ENCODE results near the gene ASIP. TPM values are rescaled to one million over a fixed set of nuclear protein-coding genes. Genes with fewer than 3 reads are reported as not detected.
"Not testable (repeated sequence)": the region's sequence is repeated elsewhere in the genome, so short reads cannot be mapped to it uniquely, and the experiment has no call there.

ASIP gene
- total RNA-seq, 1 donor from 2014 or later = not detected

GRCh38 chr20:34295284-34295683 lies 54.1 kb downstream of the ASIP start:
- H3K4me1 Mint-ChIP-seq (ENCODE audit: unreplicated experiment) = no peaks in the 10 kb centered on the region
- H3K27me3 Mint-ChIP-seq (ENCODE audit: unreplicated experiment) = no peaks in the 10 kb centered on the region
- H3K4me3 Mint-ChIP-seq (ENCODE audit: unreplicated experiment) = no peak overlapping the region
- H3K36me3 Mint-ChIP-seq (ENCODE audit: unreplicated experiment) = peaks cover 31% of the 10 kb centered on the region
- H3K27ac Mint-ChIP-seq (ENCODE audit: unreplicated experiment) = no peak overlapping the region
- DNase-seq (ENCODE audit: extremely low spot score, unreplicated experiment) = no peak
- H3K9me3 Mint-ChIP-seq (ENCODE audit: unreplicated experiment) = no peaks in the 10 kb centered on the region
- TF ChIP-seq CTCF (IDR thresholded peaks at IDR 0.05) = no peak

- TF ChIP-seq CTCF (IDR thresholded peaks at IDR 0.05) = no peak
- H3K36me3 Mint-ChIP-seq (ENCODE audit: unreplicated experiment) = peaks cover 19% of the 10 kb centered on the region
- H3K9me3 Mint-ChIP-seq (ENCODE audit: unreplicated experiment) = no peaks in the 10 kb centered on the region
- no peak for DNase-seq (ENCODE audit: extremely low spot score, unreplicated experiment)
- H3K4me1 Mint-ChIP-seq (ENCODE audit: unreplicated experiment) = no peaks in the 10 kb centered on the region
- H3K4me3 Mint-ChIP-seq (ENCODE audit: unreplicated experiment) = no peak overlapping the region
- H3K27me3 Mint-ChIP-seq (ENCODE audit: unreplicated experiment) = no peaks in the 10 kb centered on the region
- no peak overlapping the region for H3K27ac Mint-ChIP-seq (ENCODE audit: unreplicated experiment)
Observed at GRCh38 chr20:34296468-34296867, 55.2 kb downstream of the ASIP start.

- not testable (repeated sequence) for H3K27me3 Mint-ChIP-seq (ENCODE audit: unreplicated experiment); H3K27ac Mint-ChIP-seq (ENCODE audit: unreplicated experiment); H3K4me3 Mint-ChIP-seq (ENCODE audit: unreplicated experiment); H3K4me1 Mint-ChIP-seq (ENCODE audit: unreplicated experiment); DNase-seq (ENCODE audit: extremely low spot score, unreplicated experiment); H3K36me3 Mint-ChIP-seq (ENCODE audit: unreplicated experiment); H3K9me3 Mint-ChIP-seq (ENCODE audit: unreplicated experiment)
- TF ChIP-seq CTCF (IDR thresholded peaks at IDR 0.05) = peak; percentile 42
Observed at GRCh38 chr20:34298294-34298784, 57.1 kb downstream of the ASIP start.

- Mint-ChIP-seq H3K27me3 (ENCODE audit: unreplicated experiment) (no peaks in the 10 kb centered on the region), H3K9me3 (ENCODE audit: unreplicated experiment) (no peaks in the 10 kb centered on the region), H3K36me3 (ENCODE audit: unreplicated experiment) (no peaks in the 10 kb centered on the region), H3K4me1 (ENCODE audit: unreplicated experiment) (peaks cover 3% of the 10 kb centered on the region), H3K27ac (ENCODE audit: unreplicated experiment) (no peak overlapping the region), H3K4me3 (ENCODE audit: unreplicated experiment) (no peak overlapping the region)
- DNase-seq (ENCODE audit: extremely low spot score, unreplicated experiment) = no peak
- no peak for TF ChIP-seq CTCF (IDR thresholded peaks at IDR 0.05)
Observed at GRCh38 chr20:34299556-34300255, 58.5 kb downstream of the ASIP start.

GRCh38 chr20:34300256-34300806 lies 59.1 kb downstream of the ASIP start:
- Mint-ChIP-seq H3K4me1 (ENCODE audit: unreplicated experiment) (peaks cover 3% of the 10 kb centered on the region), H3K36me3 (ENCODE audit: unreplicated experiment) (no peaks in the 10 kb centered on the region), H3K27me3 (ENCODE audit: unreplicated experiment) (no peaks in the 10 kb centered on the region), H3K9me3 (ENCODE audit: unreplicated experiment) (no peaks in the 10 kb centered on the region), H3K27ac (ENCODE audit: unreplicated experiment) (no peak overlapping the region), H3K4me3 (ENCODE audit: unreplicated experiment) (no peak overlapping the region)
- no peak for DNase-seq (ENCODE audit: extremely low spot score, unreplicated experiment)
- no peak for TF ChIP-seq CTCF (IDR thresholded peaks at IDR 0.05)

Data from osteocyte (in vitro differentiated cells).